GM12875 (cell line): ENCODE measurements around the gene DNMT3A.

ENCODE experiments used
- H3K4me3 ChIP-seq: one replicate; pipeline ENCODE4 v1.5.1; 2011; ENCODE audit warnings: low read depth, low read length, control low read depth
- CTCF ChIP-seq: IDR thresholded peaks from 2 replicates; pipeline ENCODE4 v1.5.1; 2011; ENCODE audit warnings: low read depth, mild to moderate bottlenecking, control low read depth, inconsistent platforms, low read length, moderate library complexity, borderline replicate concordance; ENCODE audit not compliant: insufficient read depth

Gene DNMT3A

GRCh38 chr2:25334482-25334881 lies 7.2 kb downstream of the DNMT3A start:
- no peak for TF ChIP-seq CTCF
- no peak overlapping the region for H3K4me3 ChIP-seq

GRCh38 chr2:25333981-25334380 lies 7.7 kb downstream of the DNMT3A start:
- no peak for TF ChIP-seq CTCF
- H3K4me3 ChIP-seq: no peak overlapping the region

- H3K4me3 ChIP-seq: no peak overlapping the region
- TF ChIP-seq CTCF: no peak
Measured at GRCh38 chr2:25332571-25332970, 9.2 kb downstream of the DNMT3A start.

GRCh38 chr2:25331686-25332365 lies 9.9 kb downstream of the DNMT3A start:
- no peak for TF ChIP-seq CTCF

GRCh38 chr2:25330937-25331336 lies 10.8 kb downstream of the DNMT3A start:
- no peak for TF ChIP-seq CTCF
- H3K4me3 ChIP-seq: no peak overlapping the region

More at GRCh38 chr2:25331686-25332365, 9.9 kb downstream of the DNMT3A start:
- no peak overlapping the region for H3K4me3 ChIP-seq

- H3K4me3 ChIP-seq: no peak overlapping the region
- TF ChIP-seq CTCF: no peak
Measured at GRCh38 chr2:25330273-25330672, 11.5 kb downstream of the DNMT3A start.
